Right renal pelvis (tissue), 4 donors: ENCODE data around the gene TMEM44. TPM values are rescaled to one million over a fixed set of nuclear protein-coding genes. Genes with fewer than 3 reads are reported as not detected.

Experiments
- DNase-seq, 4 donors: peaks; one replicate each; pipeline ENCODE4 v3.0.0-alpha.2; 2013; ENCODE audit warnings: low read depth in 4 of 4, low spot score in 3 of 4, missing footprints in 1 of 4
- polyA plus RNA-seq, 4 donors: library from polyadenylated mRNA; unstranded; fragments of 120-200 nt; gene quantifications; one replicate each; pipeline ENCODE4 v1.2.1, GENCODE V29; 2013; ENCODE audit not compliant: insufficient read length in 4 of 4

TMEM44 gene
- polyA plus RNA-seq: 10 to 100 TPM; 13.3 to 17.6 (median 15.4) TPM

GRCh38 chr3:194633349-194634004, at the start of gene TMEM44:
Gene TMEM44, minus strand, starts transcription at chr3:194633419. Its CDS starts 204 bp downstream, at chr3:194633215.
- DNase-seq: peak; percentile 46 to 67 (median 61)

- no peak for DNase-seq
Measured at GRCh38 chr3:194682694-194683310, 49.6 kb upstream of the TMEM44 start.

GRCh38 chr3:194682189-194682693, 49.0 kb upstream of the TMEM44 start:
- DNase-seq: no peak

GRCh38 chr3:194680888-194681615, 47.8 kb upstream of the TMEM44 start:
- no peak for DNase-seq

GRCh38 chr3:194676471-194676870, 43.3 kb upstream of the TMEM44 start:
- DNase-seq: no peak

- DNase-seq: no peak
Measured at GRCh38 chr3:194675680-194676079, 42.5 kb upstream of the TMEM44 start.

- no peak for DNase-seq
Measured at GRCh38 chr3:194675081-194675640, 41.9 kb upstream of the TMEM44 start.

GRCh38 chr3:194673761-194674160, 40.5 kb upstream of the TMEM44 start:
- no peak for DNase-seq

- no peak for DNase-seq
Measured at GRCh38 chr3:194672876-194673275, 39.7 kb upstream of the TMEM44 start.

GRCh38 chr3:194671900-194672808, 38.9 kb upstream of the TMEM44 start, which contains the start of gene LSG1:
Gene LSG1, minus strand, starts transcription at chr3:194672191. Its CDS starts 29 bp downstream, at chr3:194672162.
- peak; percentile 96 to 99 (median 96) for DNase-seq

- DNase-seq: no peak
Measured at GRCh38 chr3:194671511-194671899, 38.3 kb upstream of the TMEM44 start.

- DNase-seq: no peak
Measured at GRCh38 chr3:194667363-194667762, 34.1 kb upstream of the TMEM44 start.

- no peak for DNase-seq
Measured at GRCh38 chr3:194664857-194665256, 31.6 kb upstream of the TMEM44 start.

GRCh38 chr3:194661946-194662345, 28.7 kb upstream of the TMEM44 start:
- no peak for DNase-seq

GRCh38 chr3:194661374-194661773, 28.2 kb upstream of the TMEM44 start:
- DNase-seq: no peak

GRCh38 chr3:194659778-194660177, 26.6 kb upstream of the TMEM44 start:
- no peak for DNase-seq

- DNase-seq: no peak
Measured at GRCh38 chr3:194658477-194659242, 25.4 kb upstream of the TMEM44 start.

GRCh38 chr3:194657439-194657838, 24.2 kb upstream of the TMEM44 start:
- no peak for DNase-seq

GRCh38 chr3:194654443-194654842, 21.2 kb upstream of the TMEM44 start:
- DNase-seq: no peak
